Neural crest cell (in vitro differentiated cells): ENCODE results near the gene SERPINB2. TPM values are rescaled to one million over a fixed set of nuclear protein-coding genes. Genes with fewer than 3 reads are reported as not detected.
A peak's percentile ranks its signal among the peaks of the same experiment; 100 is the strongest.

Experiments
- DNase-seq: peaks from one replicate; pipeline ENCODE4 v3.0.0; 2021; ENCODE audit warnings: low read depth, mixed read lengths, low spot score
- H3K27ac Mint-ChIP-seq: one replicate; pipeline ENCODE4 v1.8.0; 2021; ENCODE audit warnings: mild to moderate bottlenecking, mixed read lengths; ENCODE audit not compliant: unreplicated experiment
- H3K27me3 Mint-ChIP-seq: 2 replicates; pipeline ENCODE4 v1.8.0; 2021; ENCODE audit warnings: low read depth, mild to moderate bottlenecking, mixed read lengths
- H3K36me3 Mint-ChIP-seq: 2 replicates; pipeline ENCODE4 v1.8.0; 2021; ENCODE audit warnings: low read depth, mild to moderate bottlenecking, mixed read lengths
- H3K4me1 Mint-ChIP-seq: 2 replicates; pipeline ENCODE4 v1.8.0; 2021; ENCODE audit warnings: mixed read lengths
- H3K4me3 Mint-ChIP-seq: one replicate; pipeline ENCODE4 v1.8.0; 2021; ENCODE audit warnings: mild to moderate bottlenecking, mixed read lengths
- H3K9me3 Mint-ChIP-seq: 2 replicates; pipeline ENCODE4 v1.8.0; 2021; ENCODE audit warnings: mixed read lengths
- CTCF ChIP-seq: fragments of 200-600 bp; sonication (generic); conservative IDR thresholded peaks from 2 replicates; pipeline ENCODE4 v1.5.0; 2021; ENCODE audit warnings: antibody characterized with exemption, mild to moderate bottlenecking
- total RNA-seq: library from RNA; stranded (reverse); gene quantifications from 2 replicates; pipeline ENCODE4 v1.2.1, GENCODE V29; 2021

The SERPINB2 gene
- total RNA-seq, 1 donor from 2014 or later = not detected

DNA sequence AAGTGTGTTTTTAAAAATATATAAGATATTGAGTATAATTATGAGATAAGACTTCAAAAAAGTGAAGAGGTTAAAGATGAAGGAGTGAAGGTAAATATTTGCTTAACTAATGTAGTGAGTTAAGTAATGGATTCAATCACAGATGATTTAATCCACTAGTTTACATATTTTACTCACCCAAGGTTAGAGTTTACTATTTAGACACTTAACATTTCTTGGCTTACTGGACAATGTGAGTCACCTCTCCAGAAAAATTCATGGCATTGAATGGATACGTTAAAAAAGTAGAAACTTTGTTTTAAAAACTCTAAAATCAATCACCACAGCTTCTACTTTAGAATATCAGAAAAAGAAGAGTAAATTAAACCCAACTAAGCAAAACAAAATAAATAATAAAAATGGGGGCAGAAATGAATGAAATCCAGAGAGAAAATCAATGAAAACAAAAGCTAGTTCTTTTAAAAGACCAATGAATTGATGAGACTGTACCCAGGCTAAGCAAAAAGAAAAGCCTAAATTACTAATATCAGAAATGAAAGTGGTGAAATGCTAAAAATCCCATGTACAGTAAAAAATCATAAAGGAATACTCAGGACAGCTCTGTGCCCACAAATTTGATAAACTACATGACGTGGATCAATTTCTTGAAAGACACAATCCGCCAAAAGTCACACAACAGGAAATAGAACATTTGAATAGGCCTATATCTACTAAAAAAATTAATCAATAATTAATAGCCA, 59.7 kb downstream of the SERPINB2 start:
- TF ChIP-seq CTCF = no peak

DNA sequence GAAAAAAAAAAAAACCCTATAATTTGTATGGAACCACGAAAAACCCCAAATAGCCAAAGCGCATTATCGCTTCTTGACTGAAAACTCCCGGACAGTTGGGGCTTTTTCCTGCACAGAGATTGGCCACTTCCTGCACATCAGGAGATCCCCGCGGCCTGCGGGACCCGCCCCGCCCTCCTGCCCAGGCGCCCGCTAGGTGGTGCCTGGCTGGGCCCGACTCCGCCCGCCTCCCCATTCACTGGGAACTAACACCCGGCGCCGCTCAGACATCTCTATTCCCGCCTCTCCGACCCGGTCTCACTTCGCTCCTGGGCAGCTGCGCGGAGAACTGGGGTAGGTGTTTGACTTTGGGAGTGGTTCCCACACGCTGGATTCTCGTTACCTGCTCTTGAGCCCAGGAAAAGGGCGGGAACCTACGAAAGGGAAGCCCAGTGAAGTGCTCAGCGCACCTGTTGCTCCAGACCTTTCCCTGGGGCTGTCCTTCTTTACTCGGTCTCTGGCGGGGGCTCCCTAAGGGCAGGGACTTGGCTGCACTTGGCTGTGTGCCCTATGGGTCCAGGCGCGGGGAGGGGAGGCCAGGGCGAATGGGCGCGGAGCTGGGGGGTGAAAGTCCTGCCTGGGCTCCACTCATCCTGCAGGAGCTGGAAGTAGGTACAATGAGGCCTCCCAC, 61.7 kb downstream of the SERPINB2 start, which contains the start of gene HMSD:
Gene HMSD, plus strand, starts transcription at position 234 of the 670 bp plus-strand sequence. CDS start 4,155 bp downstream, outside the sequence.
- TF ChIP-seq CTCF = peak; percentile 61
- peak; percentile 64 for DNase-seq
- Mint-ChIP-seq H3K27ac (peak within 1 kb of the TSS; percentile 71), H3K4me3 (peak within 1 kb of the TSS; percentile 88), H3K27me3 (peaks cover 3% of the 10 kb centered on the region), H3K36me3 (peaks cover 2% of the 10 kb centered on the region), H3K4me1 (peaks cover 25% of the 10 kb centered on the region), H3K9me3 (peaks cover 8% of the 10 kb centered on the region)

More for the DNA sequence above, 59.7 kb downstream of the SERPINB2 start:
- DNase-seq = no peak
- no peak overlapping the region for H3K27ac Mint-ChIP-seq
- H3K4me1 Mint-ChIP-seq = peaks cover 25% of the 10 kb centered on the region
- H3K27me3 Mint-ChIP-seq = peaks cover 13% of the 10 kb centered on the region
- H3K4me3 Mint-ChIP-seq = no peak overlapping the region
- H3K36me3 Mint-ChIP-seq = peaks cover 2% of the 10 kb centered on the region
- H3K9me3 Mint-ChIP-seq = peaks cover 8% of the 10 kb centered on the region

GRCh38 chr18:63951302-63951705, 63.8 kb downstream of the SERPINB2 start:
- no peak for DNase-seq
- Mint-ChIP-seq H3K4me1 (peaks cover 25% of the 10 kb centered on the region), H3K36me3 (peaks cover 2% of the 10 kb centered on the region), H3K4me3 (no peak overlapping the region), H3K27me3 (peaks cover 3% of the 10 kb centered on the region), H3K9me3 (peaks cover 4% of the 10 kb centered on the region), H3K27ac (no peak overlapping the region)
- TF ChIP-seq CTCF = peak; percentile 47

Other genes with a start within 250 kb of the SERPINB2 start
- gene SERPINB4, start 243.4 kb upstream of the SERPINB2 start, total RNA-seq = not detected in 2 replicates
- gene SERPINB3, start 225.8 kb upstream of the SERPINB2 start, total RNA-seq = not detected in 2 replicates
- gene SERPINB11, start 184.7 kb upstream of the SERPINB2 start, total RNA-seq = not detected in 2 replicates
- not detected in 2 replicates for gene SERPINB7, start 112.3 kb upstream of the SERPINB2 start, total RNA-seq
- gene SERPINB10, start 20.3 kb downstream of the SERPINB2 start, total RNA-seq = not detected in 2 replicates
- 8.5 and 10.0 TPM in 2 replicates for gene HMSD, start 61.6 kb downstream of the SERPINB2 start, total RNA-seq
- 3.7 and 3.9 TPM in 2 replicates for gene SERPINB8, start 82.4 kb downstream of the SERPINB2 start, total RNA-seq